ENCODE data around the gene LETM1.

The LETM1 gene

DNA sequence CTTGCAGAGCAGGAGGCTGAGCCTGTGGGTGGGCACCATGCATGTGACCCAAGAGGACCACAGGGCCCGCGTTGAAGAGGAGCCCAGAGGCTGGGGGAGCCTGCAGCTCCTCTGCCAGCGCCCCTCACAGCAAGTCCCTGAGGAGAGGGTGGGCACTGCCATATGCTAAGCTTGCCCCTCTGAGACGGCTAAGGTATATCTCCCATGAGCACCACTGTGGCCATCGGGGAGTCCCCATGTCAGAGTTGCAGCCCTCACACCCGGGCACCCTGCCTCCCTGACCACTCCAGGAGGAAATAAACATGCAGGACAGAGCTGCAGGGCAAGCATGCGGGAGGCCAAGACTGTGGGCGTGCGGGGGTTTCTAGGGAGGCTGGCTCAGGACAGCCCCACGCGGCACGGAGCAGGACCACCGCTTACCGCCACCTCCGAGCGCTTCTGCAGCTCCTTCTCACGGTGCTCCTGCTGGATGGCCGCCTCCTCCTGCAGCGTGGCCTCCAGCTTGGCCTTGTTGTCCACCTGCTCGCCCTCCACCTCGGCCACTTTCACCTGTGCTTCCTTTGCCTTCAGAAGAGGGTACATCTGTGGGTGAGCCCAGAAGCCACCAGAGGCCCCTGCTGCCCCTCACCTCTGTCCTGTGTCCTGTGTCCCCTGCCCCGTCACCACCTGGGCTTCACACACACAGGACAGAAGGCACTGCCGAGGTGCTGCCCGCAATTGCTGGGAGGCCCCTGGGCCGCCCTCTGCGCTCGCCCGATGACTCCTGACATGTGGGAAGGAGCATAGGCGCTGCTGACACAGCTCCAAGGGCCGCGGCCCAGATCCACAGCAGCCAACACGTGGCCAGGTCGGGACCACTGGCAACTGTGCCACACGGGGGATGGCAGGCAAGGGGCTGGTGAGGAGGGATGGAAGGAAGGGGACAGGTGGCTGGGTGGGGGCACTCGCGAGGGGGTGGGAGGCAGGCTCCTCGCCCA lies 33.1 kb downstream of the LETM1 start:
- DNase-seq, result no peak

DNA sequence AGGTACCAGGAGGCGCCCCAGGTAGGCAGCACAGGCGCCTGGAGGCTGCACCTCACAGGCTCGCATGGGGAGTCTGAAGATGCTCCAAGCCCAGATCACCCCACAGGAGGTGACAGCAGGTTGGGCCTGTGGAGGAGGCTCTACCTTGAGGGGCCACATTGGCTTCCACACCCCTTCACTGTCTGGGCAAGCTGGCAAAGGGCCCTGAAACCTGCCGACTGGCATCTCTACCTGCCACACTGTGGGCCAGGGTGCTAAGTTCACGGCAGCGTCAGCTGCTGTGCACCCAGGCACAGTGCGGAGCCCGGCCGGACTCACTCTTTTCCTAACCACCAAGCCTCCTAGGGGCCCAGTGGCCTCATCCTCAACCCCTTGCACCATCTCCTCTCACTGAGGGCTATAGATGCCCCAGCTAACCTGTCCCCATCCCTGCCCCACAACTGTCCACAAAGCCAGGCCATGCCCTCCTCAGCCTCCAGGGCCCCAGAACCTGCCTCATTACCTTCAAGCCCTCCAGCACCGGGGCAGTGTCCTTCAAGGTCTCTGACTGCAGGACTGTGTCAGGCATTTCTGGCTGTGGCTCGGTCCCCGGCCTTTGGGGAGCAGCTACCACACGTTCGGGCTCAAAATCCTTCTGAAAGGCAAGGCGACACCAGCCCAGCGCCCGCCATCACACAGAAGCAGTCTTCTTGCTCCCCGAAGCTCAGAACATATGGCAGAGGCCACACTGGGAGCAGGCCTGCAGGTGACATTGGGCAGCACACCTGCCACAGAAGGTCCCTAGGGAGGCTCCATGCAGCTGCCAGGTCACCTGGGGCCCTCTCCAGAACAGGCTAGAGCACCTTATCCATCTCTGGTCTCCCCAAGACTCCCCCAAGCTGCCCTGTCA lies 34.0 kb downstream of the LETM1 start:
- no peak for DNase-seq

DNA sequence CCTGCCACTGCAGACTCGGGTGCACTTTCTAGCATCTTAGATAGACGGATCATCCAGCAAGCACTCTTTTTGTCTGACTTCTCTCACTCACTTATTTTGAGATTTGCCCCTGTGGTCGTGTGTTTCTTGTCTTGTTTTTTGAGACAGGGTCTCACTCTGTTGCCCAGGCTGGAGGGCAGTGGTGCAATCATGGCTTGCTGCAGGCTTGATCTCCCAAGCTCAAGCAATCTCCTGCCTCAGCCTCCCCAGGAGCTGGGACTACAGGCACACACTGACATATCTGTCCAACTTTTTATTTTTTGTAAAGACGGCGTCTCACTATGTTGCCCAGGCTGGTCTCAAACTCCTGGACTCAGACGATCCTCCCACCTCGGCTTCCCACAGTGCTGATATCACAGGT lies 36.1 kb downstream of the LETM1 start:
- DNase-seq, result no peak

DNA sequence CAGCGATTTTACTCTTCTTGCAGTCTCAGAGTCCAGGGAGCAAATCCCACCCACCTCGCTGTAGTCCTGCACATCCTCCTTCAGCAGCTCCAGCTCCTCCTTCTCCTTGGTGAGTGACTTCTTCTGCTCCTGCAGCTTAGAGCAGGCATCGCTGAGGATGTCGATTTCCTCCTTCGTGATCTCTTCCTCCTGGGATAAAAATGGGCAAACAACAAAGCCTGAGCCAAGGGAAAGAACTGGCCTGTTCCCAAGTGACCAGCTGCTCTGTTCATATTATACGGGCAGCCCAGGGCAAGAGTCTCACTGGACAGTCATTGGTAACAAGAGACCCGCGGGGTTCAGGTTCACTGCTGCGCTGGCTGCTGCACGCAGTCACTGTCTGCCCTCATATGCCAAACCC lies 36.7 kb downstream of the LETM1 start:
- DNase-seq, result no peak

DNA sequence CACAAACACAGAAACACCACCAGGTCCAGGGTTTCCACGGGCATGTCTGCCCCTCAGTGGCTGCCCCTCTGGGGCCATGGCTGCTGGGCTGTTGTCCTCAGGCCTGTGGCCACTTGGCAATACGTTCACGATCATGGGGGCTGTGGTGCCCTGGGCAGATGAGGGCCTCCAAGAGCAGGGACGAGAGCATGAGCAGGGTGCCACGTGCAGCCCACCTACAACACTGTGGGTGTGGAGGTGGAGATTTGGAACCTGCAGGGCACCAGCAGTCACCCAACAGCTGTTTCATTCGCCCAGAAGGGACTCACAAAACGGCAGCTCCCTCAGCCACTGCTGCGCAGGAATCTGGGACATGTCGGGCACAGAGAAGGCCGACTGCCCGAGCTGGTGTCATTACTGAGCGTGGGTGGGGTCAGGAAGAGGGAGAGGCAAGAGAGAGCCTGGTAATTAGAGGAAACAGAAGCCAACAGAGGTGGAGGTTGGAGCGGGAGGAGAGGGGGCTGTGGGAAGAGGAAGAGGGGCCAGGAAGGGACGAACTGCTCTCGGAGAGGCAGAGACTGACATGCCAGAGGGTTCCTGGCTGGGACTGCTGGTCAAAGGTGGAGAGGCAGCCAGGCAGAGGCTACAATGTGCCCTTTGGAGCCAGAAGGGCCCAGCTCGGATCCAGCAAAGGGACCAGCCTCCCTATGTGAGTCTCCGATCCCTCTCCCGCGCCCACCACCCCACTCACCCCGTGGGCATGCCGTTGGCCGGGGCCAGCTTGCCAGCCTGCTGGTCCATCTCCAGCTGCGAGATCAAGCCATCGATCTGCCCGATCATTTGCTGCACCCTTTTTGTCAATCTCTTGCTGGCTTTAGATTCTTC lies 39.7 kb downstream of the LETM1 start:
- DNase-seq, result no peak

DNA sequence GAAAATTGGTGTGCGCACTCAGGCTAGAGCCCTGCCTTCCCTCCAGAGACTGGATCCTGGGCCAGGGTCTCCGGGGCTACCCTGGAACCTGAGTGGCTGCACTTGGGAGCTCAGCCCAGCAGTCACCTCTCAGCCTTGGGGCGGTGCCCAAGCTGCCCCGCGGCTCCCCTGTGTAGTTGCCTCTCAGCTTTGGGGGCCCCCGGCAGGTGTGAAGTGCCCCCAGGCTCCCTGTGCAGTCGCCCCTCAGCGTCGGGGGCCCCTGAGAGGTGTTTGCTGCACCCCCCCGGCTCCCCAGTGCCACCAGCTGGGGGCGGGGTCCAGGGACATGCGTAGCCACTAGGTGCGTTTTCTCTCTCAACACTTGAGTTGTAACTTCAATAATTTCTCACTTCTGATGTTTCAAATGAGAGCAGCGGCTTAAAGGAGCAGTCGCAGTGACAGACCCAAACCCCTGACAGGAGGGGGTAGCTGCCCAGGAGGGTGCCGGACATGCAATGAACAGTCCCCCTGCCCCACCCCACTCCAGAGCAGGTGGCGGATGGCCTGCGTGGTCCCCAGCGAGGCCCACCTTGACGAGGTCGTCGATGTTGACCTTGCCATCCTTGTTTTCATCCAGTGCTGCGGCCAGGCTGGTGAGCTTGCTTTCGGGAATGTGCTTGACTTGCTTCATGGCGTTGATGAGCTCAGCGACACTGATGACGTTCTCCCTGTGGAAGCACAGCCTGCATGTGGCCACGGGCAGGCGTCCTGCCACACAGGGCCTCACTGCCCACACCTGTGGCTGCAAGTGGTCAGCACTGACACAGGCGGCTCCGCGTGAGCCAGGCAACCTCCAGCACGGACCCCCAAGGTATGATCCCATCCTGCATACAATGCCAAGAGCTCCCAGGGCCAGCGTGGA lies 40.6 kb downstream of the LETM1 start:
- DNase-seq, result no peak

DNA sequence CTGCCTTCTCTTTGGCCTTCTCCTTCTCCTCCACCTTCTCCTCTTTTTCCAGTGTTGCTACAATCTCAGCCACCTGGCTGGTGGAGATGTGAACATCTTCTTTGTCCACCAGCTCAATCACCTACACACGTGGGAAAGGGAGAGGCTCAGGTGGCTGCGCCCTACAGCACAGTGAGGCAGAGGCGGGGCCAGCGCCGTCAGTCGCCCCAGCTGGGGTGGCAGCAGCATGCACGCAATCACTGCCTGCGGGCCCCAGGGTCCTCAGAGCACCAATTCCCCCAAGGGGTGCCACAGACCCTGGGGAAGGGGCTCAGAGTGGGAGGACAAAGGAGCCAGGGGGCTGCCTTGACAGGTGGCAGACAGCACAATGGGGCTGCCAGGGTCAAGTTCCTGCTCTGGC lies 41.5 kb downstream of the LETM1 start:
- DNase-seq, result no peak

DNA sequence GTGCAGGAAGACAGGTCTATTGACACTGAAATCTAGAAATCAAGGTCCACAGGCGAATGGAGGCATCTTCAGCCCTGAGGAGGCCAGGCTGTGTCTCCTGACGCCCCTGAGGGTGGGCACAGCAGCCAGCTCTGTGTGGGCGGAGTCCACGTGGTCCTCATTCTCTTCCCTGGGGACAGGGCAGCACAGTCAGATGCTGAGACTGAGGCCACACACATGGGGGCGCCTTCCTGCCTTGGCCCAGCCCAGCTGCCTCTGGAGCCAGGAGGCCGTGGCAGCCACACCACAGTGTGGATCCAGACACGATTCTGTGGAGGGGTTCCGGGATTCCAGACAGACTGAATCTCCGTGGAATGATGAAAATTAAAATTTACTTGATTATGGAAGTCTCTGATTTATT lies 42.0 kb downstream of the LETM1 start:
- no peak for DNase-seq

DNA sequence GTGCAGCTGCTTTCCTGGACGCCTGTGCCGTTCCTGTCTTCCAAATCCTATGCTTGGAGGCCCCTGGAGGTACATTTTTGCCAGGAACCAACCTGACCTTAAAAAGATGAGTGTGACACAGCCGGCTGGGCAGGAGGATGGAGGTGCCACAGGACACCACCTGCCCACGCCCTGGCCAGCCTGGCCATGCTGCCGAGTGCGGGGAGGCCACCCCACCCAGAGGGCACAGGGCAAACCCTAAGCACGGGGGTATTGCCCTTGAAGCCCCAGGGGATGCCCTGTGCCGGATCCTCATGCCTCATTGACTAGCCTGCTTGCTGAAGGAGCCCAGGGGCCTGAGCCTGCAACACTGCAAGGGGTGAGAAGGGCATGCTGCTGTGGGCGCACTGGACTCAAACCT lies 42.7 kb downstream of the LETM1 start:
- DNase-seq, result no peak

DNA sequence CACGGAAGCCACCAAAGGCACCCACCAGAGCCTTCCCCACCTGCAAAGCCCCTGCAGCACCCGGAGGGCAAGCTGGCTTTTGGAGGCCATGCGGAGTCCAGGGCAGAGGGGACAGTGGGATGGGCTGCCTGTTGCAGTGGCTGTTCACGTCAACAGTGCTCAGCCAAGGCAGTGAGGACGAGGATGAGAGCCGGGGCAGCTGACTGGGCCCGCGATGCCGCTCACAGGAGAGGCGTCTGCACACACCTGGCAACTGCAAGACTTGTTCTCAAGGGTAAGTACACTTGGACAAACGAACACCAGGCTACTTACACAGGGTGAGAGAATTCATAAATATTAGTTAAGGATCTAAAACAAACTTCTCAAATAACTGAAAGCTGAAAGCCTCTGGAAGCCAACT lies 43.2 kb downstream of the LETM1 start:
- no peak for DNase-seq

DNA sequence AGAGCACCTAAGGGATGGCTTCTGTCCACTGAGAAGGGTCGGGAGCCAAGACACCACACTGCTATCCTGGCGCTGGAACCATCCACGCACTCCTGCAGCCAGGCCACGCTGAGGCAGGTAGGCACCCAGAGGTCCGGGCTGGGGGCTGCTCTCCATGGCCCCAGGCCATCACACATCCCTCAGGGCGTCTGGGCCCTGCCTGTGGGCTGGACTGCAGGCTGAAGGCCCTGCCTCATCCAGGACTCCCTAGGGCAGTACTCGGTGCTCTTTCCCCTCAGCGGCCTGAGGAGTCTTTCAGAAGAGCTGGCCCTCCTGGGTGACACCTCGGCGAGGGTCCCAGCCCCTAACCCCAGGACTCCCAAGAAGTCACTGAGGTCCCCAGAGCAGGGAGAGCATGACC lies 45.2 kb downstream of the LETM1 start:
- no peak for DNase-seq

DNA sequence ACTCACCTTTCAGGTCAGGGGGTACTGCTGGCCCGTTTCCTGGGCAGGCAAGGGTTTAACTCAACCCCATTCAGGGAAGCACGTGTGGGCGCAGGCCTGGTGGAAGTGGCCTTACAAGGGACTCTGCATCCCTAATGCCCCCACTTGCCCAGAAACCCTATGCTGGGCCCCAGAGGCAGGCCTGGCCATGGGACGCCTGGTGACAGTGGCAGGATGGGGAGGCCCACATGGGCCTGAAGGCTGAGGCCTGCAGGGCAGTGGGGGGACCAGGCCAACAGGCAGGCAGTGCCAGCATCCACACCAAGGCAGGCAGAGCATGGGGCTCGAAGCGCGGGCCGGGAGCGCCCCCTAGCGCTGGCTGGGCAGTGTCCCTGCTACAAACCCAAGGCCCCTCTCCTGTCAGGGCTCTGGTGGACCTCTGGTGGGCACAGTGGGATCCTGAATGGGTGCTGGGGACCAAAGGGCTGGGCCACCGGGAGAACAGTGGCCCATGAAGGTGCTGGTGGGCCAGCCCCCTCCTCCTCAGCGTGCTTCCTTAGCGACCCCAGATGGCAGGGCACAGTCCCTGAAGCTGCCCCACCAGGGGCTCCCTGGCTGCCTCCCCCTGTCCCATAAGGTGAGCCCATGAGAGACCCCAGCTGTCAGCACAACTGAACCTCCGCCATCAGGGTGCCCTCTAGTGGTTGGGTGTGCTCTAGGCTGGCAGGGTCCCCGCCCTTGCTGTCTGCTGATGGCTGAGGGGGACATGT lies 46.0 kb downstream of the LETM1 start:
- peak; percentile 40 for DNase-seq

DNA sequence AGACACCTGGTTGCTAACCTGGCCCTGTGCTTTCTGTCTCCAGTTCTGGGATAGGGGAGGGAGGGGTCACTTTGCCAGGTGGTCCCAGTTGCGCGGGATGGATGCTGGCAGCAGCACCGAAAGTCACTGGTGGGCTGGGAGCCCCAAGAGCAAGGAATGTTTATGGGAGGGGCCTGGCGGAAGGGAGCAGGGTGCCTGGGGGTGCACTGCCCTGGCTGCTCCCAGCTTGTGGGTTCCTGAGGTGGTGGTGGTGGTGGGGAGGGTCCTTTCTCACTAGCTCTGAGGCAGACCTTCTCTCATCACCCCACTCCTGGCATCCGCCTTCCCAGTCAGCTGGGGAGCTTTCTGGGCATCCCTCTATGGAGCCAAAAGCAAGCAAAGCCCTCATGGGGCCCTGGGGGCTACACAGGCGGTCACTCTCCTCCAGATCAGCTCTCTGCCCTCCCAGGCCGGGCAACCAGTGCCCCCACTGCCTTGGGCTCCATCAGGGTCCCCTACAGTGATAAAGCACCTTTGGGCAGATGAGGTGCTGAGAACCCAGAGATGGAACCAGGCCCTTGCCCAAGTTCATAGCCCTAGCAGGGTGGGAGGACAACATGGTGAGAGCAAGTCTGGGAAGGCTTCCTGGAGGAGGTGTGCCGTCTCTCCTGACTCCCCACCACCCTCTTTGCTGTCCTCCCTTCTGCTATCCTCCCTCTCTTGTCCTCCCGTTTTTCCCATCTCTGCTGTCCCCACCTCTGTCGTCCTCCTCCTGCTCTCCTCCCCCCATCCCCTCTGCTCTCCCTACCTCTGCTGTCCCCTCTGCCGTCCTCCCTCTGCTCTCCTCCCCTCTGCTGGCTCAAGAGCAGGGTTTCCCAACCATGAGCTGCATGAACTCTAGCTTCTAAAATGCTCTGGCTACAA lies 46.9 kb downstream of the LETM1 start:
- DNase-seq, result no peak

DNA sequence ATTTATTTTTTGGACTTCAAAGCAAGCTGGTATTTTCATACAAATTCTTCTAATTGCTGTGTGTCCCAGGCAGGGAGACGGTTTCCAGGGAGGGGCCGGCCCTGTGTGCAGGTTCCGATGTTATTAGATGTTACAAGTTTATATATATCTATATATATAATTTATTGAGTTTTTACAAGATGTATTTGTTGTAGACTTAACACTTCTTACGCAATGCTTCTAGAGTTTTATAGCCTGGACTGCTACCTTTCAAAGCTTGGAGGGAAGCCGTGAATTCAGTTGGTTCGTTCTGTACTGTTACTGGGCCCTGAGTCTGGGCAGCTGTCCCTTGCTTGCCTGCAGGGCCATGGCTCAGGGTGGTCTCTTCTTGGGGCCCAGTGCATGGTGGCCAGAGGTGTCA lies 47.6 kb downstream of the LETM1 start:
- no peak for DNase-seq

DNA sequence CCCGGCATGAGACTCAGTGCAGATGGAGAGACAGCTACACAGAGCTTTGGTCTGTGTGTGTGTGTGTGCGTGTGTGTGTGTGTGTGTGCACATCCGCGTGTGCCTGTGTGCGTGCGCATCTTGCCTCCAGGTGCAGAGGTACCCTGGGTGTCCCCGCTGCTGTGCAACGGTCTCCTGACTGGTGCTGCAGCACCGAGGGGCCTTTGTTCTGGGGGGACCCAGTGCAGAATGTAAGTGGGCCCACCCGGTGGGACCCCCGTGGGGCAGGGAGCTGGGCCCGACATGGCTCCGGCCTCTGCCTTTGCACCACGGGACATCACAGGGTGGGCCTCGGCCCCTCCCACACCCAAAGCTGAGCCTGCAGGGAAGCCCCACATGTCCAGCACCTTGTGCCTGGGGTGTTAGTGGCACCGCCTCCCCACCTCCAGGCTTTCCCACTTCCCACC lies 48.6 kb downstream of the LETM1 start:
- no peak for DNase-seq

DNA sequence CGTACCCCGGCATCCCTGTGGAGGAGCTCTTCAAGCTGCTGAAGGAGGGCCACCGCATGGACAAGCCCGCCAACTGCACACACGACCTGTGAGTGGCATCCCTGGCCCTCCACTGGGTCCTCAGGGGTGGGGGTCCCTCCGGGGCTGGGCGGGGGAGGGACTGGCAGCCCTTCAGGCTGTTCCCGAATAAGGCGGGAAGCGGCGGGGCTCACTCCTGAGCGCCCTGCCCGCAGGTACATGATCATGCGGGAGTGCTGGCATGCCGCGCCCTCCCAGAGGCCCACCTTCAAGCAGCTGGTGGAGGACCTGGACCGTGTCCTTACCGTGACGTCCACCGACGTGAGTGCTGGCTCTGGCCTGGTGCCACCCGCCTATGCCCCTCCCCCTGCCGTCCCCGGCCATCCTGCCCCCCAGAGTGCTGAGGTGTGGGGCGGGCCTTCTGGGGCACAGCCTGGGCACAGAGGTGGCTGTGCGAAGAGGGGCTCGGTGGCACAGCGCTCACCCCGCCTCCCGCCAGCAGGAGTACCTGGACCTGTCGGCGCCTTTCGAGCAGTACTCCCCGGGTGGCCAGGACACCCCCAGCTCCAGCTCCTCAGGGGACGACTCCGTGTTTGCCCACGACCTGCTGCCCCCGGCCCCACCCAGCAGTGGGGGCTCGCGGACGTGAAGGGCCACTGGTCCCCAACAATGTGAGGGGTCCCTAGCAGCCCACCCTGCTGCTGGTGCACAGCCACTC lies 49.2 kb downstream of the LETM1 start:
- no peak for DNase-seq

DNA sequence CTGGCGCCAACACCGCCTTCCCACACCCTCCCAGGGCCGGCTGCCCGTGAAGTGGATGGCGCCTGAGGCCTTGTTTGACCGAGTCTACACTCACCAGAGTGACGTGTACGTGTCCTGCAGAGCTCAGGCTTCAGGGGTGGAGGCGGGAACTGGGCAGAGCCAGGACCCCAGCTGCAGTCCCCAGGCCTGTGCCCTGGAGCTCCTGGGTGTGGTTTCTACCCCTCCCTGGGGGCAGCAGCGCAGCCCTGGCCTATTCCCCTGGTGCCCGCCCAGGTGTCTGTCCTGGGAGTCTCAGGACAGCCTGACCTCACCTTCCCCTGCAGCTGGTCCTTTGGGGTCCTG lies 49.8 kb downstream of the LETM1 start:
- DNase-seq, result no peak

DNA sequence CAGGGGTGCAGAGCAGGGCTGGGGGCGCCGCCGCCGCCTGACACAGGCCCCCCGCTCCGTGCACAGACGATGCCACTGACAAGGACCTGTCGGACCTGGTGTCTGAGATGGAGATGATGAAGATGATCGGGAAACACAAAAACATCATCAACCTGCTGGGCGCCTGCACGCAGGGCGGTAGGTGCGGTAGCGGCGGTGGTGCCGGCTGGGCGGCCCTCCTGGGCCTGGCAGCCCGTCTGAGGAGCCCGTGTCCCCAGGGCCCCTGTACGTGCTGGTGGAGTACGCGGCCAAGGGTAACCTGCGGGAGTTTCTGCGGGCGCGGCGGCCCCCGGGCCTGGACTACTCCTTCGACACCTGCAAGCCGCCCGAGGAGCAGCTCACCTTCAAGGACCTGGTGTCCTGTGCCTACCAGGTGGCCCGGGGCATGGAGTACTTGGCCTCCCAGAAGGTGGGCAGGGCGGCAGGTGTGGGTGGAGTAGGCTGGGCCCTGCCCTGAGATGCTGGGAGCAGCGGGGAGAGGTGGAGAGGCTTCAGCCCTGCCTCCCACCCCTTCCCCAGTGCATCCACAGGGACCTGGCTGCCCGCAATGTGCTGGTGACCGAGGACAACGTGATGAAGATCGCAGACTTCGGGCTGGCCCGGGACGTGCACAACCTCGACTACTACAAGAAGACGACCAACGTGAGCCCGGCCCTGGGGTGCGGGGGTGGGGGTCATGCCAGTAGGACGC lies 50.3 kb downstream of the LETM1 start:
- DNase-seq, result no peak

All from fibroblast of upper back skin (primary cell).